Epithelial cell of prostate (primary cell): ENCODE results near the gene SCUBE2.
A peak's percentile ranks its signal among the peaks of the same experiment; 100 is the strongest.
"Not testable (repeated sequence)": the region's sequence is repeated elsewhere in the genome, so short reads cannot be mapped to it uniquely, and the experiment has no call there.

Experiments
- DNase-seq: peaks from one replicate; pipeline ENCODE4 v3.0.0-alpha.2; 2011; ENCODE audit warnings: low read depth, low spot score
- H3K27ac ChIP-seq: fragments of 450-650 bp; 2 replicates; pipeline ENCODE4 v1.5.1; 2017; ENCODE audit warnings: mild to moderate bottlenecking

The SCUBE2 gene

GRCh38 chr11:9016916-9017642 lies 74.3 kb downstream of the SCUBE2 start:
- DNase-seq: no peak
- no peak overlapping the region for H3K27ac ChIP-seq

GRCh38 chr11:9015677-9016076 lies 75.7 kb downstream of the SCUBE2 start:
- no peak overlapping the region for H3K27ac ChIP-seq
- no peak for DNase-seq

GRCh38 chr11:9014826-9015225 lies 76.6 kb downstream of the SCUBE2 start:
- no peak for DNase-seq
- no peak overlapping the region for H3K27ac ChIP-seq

DNA sequence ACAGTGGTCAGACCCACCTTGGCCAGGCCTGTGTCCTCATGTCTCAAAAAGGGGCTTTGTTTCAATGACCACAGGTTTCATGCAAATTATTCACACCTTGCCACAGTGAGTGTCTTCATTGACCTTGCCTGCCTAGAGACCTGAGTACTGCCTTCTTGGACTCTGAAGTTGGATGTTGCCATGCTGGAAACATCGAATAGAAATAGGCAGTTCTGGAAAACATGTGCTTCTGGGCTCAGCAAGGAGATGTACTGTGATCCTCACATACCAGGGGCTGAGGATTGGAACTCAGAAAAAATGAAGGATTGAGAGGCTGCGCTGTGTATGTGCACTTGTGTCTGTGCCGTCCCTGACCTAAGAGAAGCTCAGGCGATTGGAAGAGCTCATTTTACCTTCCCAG lies 78.0 kb downstream of the SCUBE2 start:
- no peak overlapping the region for H3K27ac ChIP-seq
- no peak for DNase-seq

DNA sequence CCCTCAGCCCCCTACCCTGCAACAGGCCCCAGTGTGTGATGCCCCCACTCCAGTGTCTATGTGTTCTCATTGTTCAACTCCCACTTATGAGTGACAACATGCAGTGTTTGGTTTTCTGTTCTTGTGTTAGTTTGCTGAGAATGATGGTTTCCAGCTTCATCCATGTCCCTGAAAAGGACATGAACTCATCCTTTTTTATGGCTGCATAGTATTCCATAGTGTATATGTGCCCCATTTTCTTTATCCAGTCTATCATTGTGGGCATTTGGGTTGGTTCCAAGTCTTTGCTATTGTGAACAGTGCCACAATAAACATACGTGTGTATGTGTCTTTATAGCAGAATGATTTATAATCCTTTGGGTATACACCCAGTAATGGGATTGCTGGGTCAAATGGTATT lies 81.9 kb downstream of the SCUBE2 start:
- H3K27ac ChIP-seq, DNase-seq: not testable (repeated sequence)

- no peak overlapping the region for H3K27ac ChIP-seq
- DNase-seq: no peak
Observed at GRCh38 chr11:9008661-9009060, 82.7 kb downstream of the SCUBE2 start.

GRCh38 chr11:9008011-9008550 lies 83.3 kb downstream of the SCUBE2 start:
- DNase-seq: no peak

GRCh38 chr11:9005087-9005486 lies 86.3 kb downstream of the SCUBE2 start:
- no peak for DNase-seq
- no peak overlapping the region for H3K27ac ChIP-seq

More at GRCh38 chr11:9008011-9008550, 83.3 kb downstream of the SCUBE2 start:
- H3K27ac ChIP-seq: no peak overlapping the region

- H3K27ac ChIP-seq: no peak overlapping the region
- DNase-seq: no peak
Observed at GRCh38 chr11:9004183-9004926, 87.0 kb downstream of the SCUBE2 start.

DNA sequence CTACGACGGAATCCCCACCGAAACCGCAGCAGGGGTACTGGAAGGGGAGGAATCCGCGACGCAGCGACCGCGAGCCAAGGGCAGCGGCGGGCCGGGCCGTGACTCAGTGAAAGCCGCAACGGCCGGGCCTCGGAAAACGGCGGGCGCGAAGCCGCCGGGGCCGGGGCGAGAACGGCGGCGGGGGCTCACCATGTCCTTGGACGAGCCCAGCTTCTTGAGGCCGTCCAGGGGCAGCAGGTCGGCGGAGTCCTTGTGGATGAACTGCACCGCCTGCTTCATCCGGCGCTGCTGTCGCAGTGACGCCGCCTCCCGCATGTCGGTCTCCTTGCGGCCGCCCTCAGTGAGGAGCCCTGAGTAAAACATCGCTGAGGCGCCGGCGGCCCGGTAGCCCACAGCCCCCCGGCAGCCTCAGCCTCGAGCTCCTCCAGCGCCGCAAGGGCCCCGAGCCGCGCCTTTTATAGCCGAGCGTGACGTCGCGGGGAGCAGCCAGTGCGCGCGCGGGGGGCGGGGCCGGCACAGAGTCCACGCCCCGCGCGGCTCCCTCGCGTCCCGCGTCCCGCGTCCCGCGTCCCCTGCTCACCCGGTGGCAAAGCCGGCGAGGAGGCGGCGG lies 87.7 kb downstream of the SCUBE2 start, which contains the start of gene NRIP3:
TSS of gene NRIP3 (minus strand) at position 429 of the 610 bp plus-strand sequence. CDS start at position 363, 66 bp downstream.
- no peak within 1 kb of the TSS for H3K27ac ChIP-seq
- DNase-seq: no peak

DNA sequence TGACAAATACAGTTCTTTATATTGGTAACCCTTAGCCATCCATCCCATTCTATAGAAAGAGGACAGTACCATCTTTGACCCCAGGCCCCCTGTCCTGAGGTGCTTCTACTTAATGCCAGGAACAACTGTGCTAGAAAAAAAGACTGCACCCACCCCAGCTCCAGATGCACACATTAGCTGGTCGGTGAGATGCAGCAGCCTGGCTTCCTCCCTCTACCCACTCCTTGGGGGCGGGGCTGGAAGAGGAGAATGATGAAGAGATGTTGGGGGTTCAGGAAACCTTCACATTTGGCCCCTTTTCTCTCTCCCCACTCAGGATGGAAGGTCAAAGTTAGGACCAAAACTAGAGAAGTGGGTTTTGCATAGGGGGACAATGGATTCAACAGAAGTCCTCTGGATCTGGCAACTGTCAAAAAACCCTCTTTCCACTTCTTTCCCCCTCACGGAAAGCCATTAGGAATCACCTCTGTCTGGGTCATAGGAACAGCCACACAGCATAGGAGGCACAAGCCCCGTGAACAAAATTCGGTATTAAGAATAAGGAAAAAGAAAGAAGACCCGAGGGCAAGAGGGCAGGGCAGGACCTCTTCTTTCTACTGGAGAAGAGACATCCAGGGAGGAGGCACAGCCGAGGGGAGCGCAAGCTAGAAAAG lies 88.4 kb downstream of the SCUBE2 start:
- no peak overlapping the region for H3K27ac ChIP-seq

GRCh38 chr11:9001736-9002135 lies 89.7 kb downstream of the SCUBE2 start:
- peak; percentile 87 for DNase-seq
- peak overlapping the region; percentile 48 for H3K27ac ChIP-seq

More for the DNA sequence above, 88.4 kb downstream of the SCUBE2 start:
- no peak for DNase-seq

GRCh38 chr11:8998017-8998416 lies 93.4 kb downstream of the SCUBE2 start:
- DNase-seq: no peak
- H3K27ac ChIP-seq: no peak overlapping the region

GRCh38 chr11:8997451-8997850 lies 93.9 kb downstream of the SCUBE2 start:
- no peak overlapping the region for H3K27ac ChIP-seq
- DNase-seq: no peak

GRCh38 chr11:8989453-8989852 lies 101.9 kb downstream of the SCUBE2 start:
- no peak for DNase-seq
- no peak overlapping the region for H3K27ac ChIP-seq

- H3K27ac ChIP-seq: no peak overlapping the region
- no peak for DNase-seq
Observed at GRCh38 chr11:8988329-8989234, 102.8 kb downstream of the SCUBE2 start.

- no peak for DNase-seq
- no peak overlapping the region for H3K27ac ChIP-seq
Observed at GRCh38 chr11:8987446-8987845, 104.0 kb downstream of the SCUBE2 start.

- H3K27ac ChIP-seq, DNase-seq: not testable (repeated sequence)
Observed at GRCh38 chr11:8986772-8987171, 104.6 kb downstream of the SCUBE2 start.

GRCh38 chr11:8985462-8985861 lies 105.9 kb downstream of the SCUBE2 start:
- no peak for DNase-seq
- H3K27ac ChIP-seq: no peak overlapping the region
